Measurements from ENCODE around the gene ABCA9.

Gene ABCA9

DNA sequence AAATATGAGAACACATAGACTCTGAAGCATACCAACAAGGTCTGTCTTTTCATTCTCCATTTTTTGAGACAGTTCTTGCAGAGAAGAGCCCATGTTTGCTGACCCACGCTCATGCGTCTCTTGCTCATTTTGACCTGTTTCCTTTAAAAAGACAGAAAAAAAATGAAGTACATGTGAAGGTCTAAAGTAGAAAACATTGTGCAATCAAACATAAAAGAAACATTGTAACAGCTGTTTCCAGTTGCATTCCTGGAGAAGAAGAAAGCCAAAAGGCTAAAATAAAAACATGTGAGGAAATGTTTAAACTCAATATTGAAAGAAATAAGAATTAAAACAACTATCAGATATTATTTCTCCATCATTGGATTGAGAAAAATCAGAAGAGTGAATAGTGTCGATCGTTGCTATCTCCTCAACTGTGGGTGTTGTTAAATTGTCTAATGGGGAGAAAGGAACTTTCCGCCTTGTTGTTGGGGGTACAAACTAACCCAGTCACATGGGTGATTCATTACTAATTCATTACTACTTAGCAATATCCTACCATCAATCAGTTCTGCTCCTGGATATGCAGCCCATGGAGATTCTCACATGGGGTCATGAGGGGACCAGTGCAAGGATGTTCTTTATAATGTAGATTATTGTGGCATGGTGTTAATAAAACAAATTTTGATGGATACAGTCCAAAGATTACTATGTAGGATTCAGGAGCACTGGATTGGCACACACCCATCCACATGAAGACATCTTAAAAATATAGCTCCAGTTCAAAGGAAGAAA is 9.5 kb downstream of the ABCA9 start:
- Histone ChIP-seq H3K4me3 (ENCODE audit: low read depth in 1 of 2, low read length in 2 of 2) (no peak overlapping the region), H3K9ac (ENCODE audit: low read length) (no peak overlapping the region), H3K9me3 (ENCODE audit: low read length) (no peaks in the 10 kb centered on the region), H3K36me3 (ENCODE audit: insufficient read depth, low read length) (no peaks in the 10 kb centered on the region), H3K27me3 (ENCODE audit: control insufficient read depth in 1 of 2, insufficient read depth in 2 of 2, low read length in 2 of 2) (no peaks in the 10 kb centered on the region), H3K27ac (ENCODE audit: low read depth, low read length) (no peak overlapping the region), H3K4me1 (ENCODE audit: insufficient read depth, low read length) (no peaks in the 10 kb centered on the region)

DNA sequence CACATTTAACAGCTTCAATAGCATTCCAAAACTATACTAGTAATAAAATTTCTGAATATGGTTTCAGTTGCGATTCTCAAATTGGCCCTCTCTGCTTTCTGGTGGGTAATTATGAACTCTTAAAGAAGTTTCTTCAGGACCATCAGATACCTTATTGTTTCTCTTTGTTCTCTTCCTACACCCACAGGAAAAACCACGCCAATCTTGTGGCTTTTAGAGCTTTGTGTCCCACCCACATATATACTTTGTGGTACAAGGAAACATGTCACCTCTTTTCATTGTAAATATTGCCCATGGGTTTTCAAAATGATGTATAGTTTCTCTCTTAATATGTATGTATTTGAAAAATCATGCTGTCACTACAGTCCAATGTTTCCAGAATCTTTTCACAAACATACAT is 12.1 kb downstream of the ABCA9 start:
- Histone ChIP-seq H3K9me3 (ENCODE audit: low read length) (no peaks in the 10 kb centered on the region), H3K27me3 (ENCODE audit: control insufficient read depth in 1 of 2, insufficient read depth in 2 of 2, low read length in 2 of 2) (no peaks in the 10 kb centered on the region), H3K4me3 (ENCODE audit: low read depth in 1 of 2, low read length in 2 of 2) (no peak overlapping the region), H3K9ac (ENCODE audit: low read length) (no peak overlapping the region), H3K4me1 (ENCODE audit: insufficient read depth, low read length) (no peaks in the 10 kb centered on the region), H3K36me3 (ENCODE audit: insufficient read depth, low read length) (no peaks in the 10 kb centered on the region), H3K27ac (ENCODE audit: low read depth, low read length) (no peak overlapping the region)

DNA sequence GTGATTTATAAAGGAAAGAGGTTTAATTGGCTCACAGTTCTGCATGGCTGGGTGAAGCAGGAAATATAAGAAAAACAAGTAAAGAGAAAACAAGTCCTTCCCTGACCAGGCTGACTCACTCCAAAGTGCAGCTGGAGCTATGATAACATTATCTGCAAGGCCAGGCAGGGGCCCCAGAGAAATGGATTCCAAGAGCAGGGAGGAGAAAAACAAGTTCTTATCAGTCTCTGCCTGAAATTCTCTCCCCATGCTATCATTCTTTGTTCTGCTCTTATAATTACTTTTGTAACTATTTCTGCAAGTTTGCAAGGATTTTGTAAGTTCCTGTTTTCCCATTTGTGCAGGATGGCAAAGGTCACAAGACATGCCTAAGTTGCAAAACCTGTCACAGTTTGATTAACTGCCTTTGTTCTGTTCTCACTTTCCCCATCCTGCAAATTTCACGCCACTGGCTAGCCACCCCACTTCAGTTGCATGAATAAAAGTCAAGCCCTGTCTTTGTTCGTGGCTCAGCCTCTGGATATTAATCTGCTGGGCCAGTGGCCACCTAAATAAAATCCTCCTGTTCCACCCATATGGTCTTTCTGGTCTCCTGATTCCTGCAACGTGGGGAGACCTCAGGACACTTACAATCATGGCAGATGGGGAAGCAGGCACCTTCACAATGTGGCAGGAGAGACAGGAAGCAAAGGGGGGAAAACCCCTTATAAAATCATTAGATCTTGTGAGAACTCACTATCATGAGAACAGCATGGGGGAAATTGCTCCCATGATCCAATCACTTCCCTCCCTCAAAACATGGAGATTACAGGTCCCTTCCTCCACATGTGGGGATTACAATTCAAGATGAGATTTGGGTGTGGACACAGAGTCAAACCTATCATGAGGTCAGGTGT is 13.1 kb downstream of the ABCA9 start:
- H3K4me1 ChIP-seq (ENCODE audit: insufficient read depth, low read length) = no peaks in the 10 kb centered on the region
- no peak overlapping the region for H3K27ac ChIP-seq (ENCODE audit: low read depth, low read length)
- H3K9me3 ChIP-seq (ENCODE audit: low read length) = no peaks in the 10 kb centered on the region
- no peaks in the 10 kb centered on the region for H3K27me3 ChIP-seq (ENCODE audit: control insufficient read depth in 1 of 2, insufficient read depth in 2 of 2, low read length in 2 of 2)
- H3K36me3 ChIP-seq (ENCODE audit: insufficient read depth, low read length) = peaks cover 4% of the 10 kb centered on the region
- H3K9ac ChIP-seq (ENCODE audit: low read length) = no peak overlapping the region
- H3K4me3 ChIP-seq (ENCODE audit: low read depth in 1 of 2, low read length in 2 of 2) = no peak overlapping the region

DNA sequence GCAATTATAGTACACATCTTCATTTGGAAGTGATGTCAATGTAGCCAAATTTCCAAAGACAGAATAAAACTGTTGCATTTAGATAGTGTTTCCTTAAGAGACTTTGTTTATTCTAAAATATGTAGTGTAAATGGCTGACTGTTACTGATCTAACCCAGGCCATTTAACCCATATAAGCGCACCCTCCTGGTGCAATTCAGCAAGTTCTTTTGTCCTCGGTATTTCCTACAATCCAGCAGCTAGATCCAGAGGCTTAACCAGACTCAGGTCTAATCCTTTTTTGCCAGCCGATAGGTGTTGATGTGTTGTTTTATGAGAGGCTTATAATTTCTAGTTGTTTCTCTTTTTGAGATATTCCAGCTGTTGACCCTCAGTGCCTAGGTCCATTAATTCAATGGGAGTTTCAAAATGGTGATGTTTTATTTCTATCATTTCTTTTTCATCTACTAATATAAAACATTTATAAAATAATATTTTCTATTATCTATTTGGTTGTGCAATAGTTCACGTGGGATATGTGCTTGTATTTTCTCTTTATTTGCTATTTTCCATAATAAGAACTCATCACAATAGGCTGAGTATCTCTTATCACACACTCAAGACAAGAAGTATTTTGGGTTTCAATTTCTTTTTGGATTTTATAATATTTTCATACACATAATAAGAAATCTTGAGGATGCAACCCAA is 14.5 kb downstream of the ABCA9 start:
- H3K27me3 ChIP-seq (ENCODE audit: control insufficient read depth in 1 of 2, insufficient read depth in 2 of 2, low read length in 2 of 2) = no peaks in the 10 kb centered on the region
- H3K9ac ChIP-seq (ENCODE audit: low read length) = no peak overlapping the region
- no peaks in the 10 kb centered on the region for H3K4me1 ChIP-seq (ENCODE audit: insufficient read depth, low read length)
- H3K9me3 ChIP-seq (ENCODE audit: low read length) = no peaks in the 10 kb centered on the region
- H3K4me3 ChIP-seq (ENCODE audit: low read depth in 1 of 2, low read length in 2 of 2) = no peak overlapping the region
- H3K27ac ChIP-seq (ENCODE audit: low read depth, low read length) = no peak overlapping the region
- peaks cover 4% of the 10 kb centered on the region for H3K36me3 ChIP-seq (ENCODE audit: insufficient read depth, low read length)

DNA sequence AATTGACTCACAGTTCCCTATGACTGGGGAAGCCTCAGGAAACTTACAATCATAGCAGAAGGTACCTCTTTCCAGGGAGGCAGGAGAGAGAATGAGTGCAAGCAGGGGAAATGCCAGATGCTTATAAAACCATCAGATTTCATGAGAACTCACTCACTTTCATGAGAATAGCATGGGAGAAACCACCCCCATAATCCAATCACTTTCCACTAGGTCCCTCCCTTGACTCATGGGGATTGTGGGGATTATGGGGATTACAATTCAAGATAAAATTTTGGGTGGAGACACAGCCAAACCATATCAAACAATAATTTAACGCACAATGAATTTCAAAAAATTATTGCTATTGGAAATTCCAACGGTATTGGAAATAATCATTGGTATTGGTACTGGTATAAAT is 15.1 kb downstream of the ABCA9 start:
- Histone ChIP-seq H3K27me3 (ENCODE audit: control insufficient read depth in 1 of 2, insufficient read depth in 2 of 2, low read length in 2 of 2) (no peaks in the 10 kb centered on the region), H3K9ac (ENCODE audit: low read length) (no peak overlapping the region), H3K27ac (ENCODE audit: low read depth, low read length) (no peak overlapping the region), H3K4me1 (ENCODE audit: insufficient read depth, low read length) (no peaks in the 10 kb centered on the region), H3K4me3 (ENCODE audit: low read depth in 1 of 2, low read length in 2 of 2) (no peak overlapping the region), H3K36me3 (ENCODE audit: insufficient read depth, low read length) (peaks cover 4% of the 10 kb centered on the region), H3K9me3 (ENCODE audit: low read length) (no peaks in the 10 kb centered on the region)

DNA sequence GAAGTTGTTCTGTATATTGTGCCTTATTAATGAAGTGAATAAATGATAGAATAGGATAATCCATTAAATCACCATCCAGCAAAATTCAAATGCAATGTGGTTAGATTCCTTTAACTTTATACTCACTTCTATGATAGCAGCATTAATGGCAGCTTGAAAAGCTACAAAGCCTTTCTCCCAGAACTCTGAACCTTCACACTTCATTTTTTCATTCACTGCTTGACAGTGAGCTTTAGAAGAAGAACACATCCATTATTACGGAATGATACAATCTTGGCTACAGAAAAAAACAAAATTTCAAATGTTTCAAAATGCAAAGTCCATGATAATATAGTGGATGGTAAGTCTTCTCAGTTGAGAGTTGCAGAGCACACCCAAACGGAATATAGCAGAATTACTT is 16.4 kb downstream of the ABCA9 start:
- Histone ChIP-seq H3K4me1 (ENCODE audit: insufficient read depth, low read length) (no peaks in the 10 kb centered on the region), H3K27ac (ENCODE audit: low read depth, low read length) (no peak overlapping the region), H3K4me3 (ENCODE audit: low read depth in 1 of 2, low read length in 2 of 2) (no peak overlapping the region), H3K9me3 (ENCODE audit: low read length) (no peaks in the 10 kb centered on the region), H3K36me3 (ENCODE audit: insufficient read depth, low read length) (peaks cover 4% of the 10 kb centered on the region), H3K27me3 (ENCODE audit: control insufficient read depth in 1 of 2, insufficient read depth in 2 of 2, low read length in 2 of 2) (no peaks in the 10 kb centered on the region), H3K9ac (ENCODE audit: low read length) (no peak overlapping the region)

DNA sequence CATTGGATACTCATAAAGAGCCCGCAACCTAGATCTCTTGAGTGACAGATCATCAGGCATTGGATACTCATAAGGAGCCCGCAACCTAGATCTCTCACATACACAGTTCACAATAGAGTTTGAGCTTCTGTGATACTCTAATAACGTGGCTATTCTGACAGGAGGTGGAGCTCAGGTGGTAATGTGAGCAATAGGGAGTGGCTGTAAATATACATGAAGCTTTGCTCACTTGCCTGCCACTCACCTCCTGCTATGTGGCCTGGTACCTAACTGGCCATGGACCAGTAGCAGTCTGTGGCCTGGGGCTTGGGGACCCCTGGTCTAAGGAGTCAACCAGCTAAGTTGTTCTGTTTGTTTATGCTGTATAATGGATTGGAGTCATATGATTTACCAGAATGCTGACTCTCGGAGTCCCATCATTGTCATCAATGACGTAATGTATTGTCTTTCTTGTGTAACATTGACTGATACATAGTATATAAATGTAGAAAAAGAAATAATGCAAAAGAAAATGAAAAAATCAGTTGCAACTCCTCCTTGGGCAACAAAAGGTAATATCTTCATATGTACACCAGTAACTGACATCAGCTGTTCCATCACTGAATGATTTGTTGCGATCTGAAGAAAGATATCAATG is 17.5 kb downstream of the ABCA9 start:
- H3K4me3 ChIP-seq (ENCODE audit: low read depth in 1 of 2, low read length in 2 of 2) = no peak overlapping the region
- H3K9ac ChIP-seq (ENCODE audit: low read length) = no peak overlapping the region
- H3K9me3 ChIP-seq (ENCODE audit: low read length) = no peaks in the 10 kb centered on the region
- peaks cover 4% of the 10 kb centered on the region for H3K36me3 ChIP-seq (ENCODE audit: insufficient read depth, low read length)
- no peaks in the 10 kb centered on the region for H3K27me3 ChIP-seq (ENCODE audit: control insufficient read depth in 1 of 2, insufficient read depth in 2 of 2, low read length in 2 of 2)
- no peak overlapping the region for H3K27ac ChIP-seq (ENCODE audit: low read depth, low read length)
- no peaks in the 10 kb centered on the region for H3K4me1 ChIP-seq (ENCODE audit: insufficient read depth, low read length)

DNA sequence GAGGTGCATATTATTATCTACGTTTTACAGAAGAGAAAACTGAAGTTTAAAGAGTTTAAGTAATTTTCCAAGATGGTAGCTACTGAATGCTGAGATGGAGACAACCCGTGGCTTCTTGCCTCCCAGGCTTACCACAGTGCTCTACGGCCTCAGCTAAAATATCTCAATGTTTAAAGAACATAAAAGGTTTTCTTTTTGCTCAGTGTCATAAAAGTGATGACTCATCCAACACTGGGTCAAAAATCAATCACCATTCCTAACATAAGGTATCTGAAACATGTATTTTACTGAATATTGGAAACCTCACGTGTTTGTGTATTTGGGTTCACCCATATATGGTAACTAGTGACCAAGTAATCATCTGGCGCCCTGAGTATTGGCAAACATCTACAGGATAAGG is 18.4 kb downstream of the ABCA9 start:
- Histone ChIP-seq H3K9me3 (ENCODE audit: low read length) (no peaks in the 10 kb centered on the region), H3K36me3 (ENCODE audit: insufficient read depth, low read length) (peaks cover 4% of the 10 kb centered on the region), H3K4me1 (ENCODE audit: insufficient read depth, low read length) (no peaks in the 10 kb centered on the region), H3K9ac (ENCODE audit: low read length) (no peak overlapping the region), H3K4me3 (ENCODE audit: low read depth in 1 of 2, low read length in 2 of 2) (no peak overlapping the region), H3K27ac (ENCODE audit: low read depth, low read length) (no peak overlapping the region), H3K27me3 (ENCODE audit: control insufficient read depth in 1 of 2, insufficient read depth in 2 of 2, low read length in 2 of 2) (no peaks in the 10 kb centered on the region)

DNA sequence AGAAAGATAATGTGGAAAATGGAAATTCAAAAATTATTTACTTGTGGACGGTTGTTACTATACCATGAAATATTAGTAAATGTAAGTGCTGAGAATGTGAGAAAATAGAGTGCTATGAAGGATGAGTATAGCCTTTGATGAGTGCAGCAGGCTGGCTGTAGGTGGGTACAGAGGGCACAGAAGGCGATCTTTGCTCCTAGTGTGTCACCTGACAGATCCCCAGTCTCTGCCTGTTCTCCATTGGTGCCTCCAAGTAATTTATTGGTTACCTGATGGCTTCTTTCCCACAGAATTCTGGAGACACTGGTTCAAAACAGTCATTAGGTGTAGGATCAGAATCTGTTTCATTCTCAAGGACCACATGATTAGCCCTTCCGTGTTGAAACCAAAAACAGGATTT is 28.9 kb downstream of the ABCA9 start:
- H3K9ac ChIP-seq (ENCODE audit: low read length) = no peak overlapping the region
- no peak overlapping the region for H3K4me3 ChIP-seq (ENCODE audit: low read depth in 1 of 2, low read length in 2 of 2)
- peaks cover 5% of the 10 kb centered on the region for H3K36me3 ChIP-seq (ENCODE audit: insufficient read depth, low read length)
- no peaks in the 10 kb centered on the region for H3K27me3 ChIP-seq (ENCODE audit: control insufficient read depth in 1 of 2, insufficient read depth in 2 of 2, low read length in 2 of 2)
- H3K27ac ChIP-seq (ENCODE audit: low read depth, low read length) = no peak overlapping the region
- no peaks in the 10 kb centered on the region for H3K9me3 ChIP-seq (ENCODE audit: low read length)
- no peaks in the 10 kb centered on the region for H3K4me1 ChIP-seq (ENCODE audit: insufficient read depth, low read length)

DNA sequence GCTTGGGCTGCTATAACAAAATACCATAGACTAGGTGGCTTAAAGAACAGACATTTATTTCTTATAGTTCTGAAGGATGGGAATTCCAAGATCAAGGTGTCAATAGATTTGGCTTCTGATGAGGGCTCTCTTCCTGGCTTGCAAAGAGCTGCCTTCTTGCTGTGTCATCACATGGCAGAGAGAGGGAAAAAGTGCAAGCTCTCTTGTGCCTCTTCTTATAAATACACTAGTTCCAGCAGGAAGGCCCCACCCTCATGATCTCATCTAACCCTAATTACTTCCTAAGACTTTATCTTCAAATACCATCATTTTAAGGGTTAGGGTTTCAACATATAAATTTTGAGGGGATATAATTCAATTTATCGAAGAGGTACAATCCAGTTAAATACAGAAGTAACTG is 30.6 kb downstream of the ABCA9 start:
- no peaks in the 10 kb centered on the region for H3K9me3 ChIP-seq (ENCODE audit: low read length)
- H3K27me3 ChIP-seq (ENCODE audit: control insufficient read depth in 1 of 2, insufficient read depth in 2 of 2, low read length in 2 of 2) = no peaks in the 10 kb centered on the region
- peaks cover 5% of the 10 kb centered on the region for H3K36me3 ChIP-seq (ENCODE audit: insufficient read depth, low read length)
- no peaks in the 10 kb centered on the region for H3K4me1 ChIP-seq (ENCODE audit: insufficient read depth, low read length)
- no peak overlapping the region for H3K27ac ChIP-seq (ENCODE audit: low read depth, low read length)
- H3K4me3 ChIP-seq (ENCODE audit: low read depth in 1 of 2, low read length in 2 of 2) = no peak overlapping the region
- H3K9ac ChIP-seq (ENCODE audit: low read length) = no peak overlapping the region

DNA sequence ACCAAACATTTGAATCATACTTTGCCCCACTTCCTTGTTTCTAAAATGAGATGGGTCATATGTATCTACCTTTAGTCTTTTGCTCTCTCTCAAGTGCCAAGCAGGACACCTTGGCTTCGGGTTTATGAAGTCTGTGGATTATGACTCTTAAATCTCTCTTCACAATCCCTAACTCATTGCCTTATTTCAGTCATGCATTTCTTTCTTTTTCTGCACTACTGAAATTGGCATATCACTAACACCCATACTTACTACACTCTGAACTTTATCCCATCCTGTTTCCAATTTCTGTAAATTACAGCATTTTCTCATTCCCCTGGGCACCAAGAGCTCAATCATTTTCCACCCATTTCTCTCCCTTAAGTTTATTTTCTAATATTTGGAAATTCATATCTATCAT is 42.0 kb downstream of the ABCA9 start:
- H3K36me3 ChIP-seq (ENCODE audit: insufficient read depth, low read length) = peaks cover 3% of the 10 kb centered on the region
- H3K27me3 ChIP-seq (ENCODE audit: control insufficient read depth in 1 of 2, insufficient read depth in 2 of 2, low read length in 2 of 2) = no peaks in the 10 kb centered on the region
- H3K27ac ChIP-seq (ENCODE audit: low read depth, low read length) = no peak overlapping the region
- no peak overlapping the region for H3K4me3 ChIP-seq (ENCODE audit: low read depth in 1 of 2, low read length in 2 of 2)
- H3K9me3 ChIP-seq (ENCODE audit: low read length) = no peaks in the 10 kb centered on the region
- no peak overlapping the region for H3K9ac ChIP-seq (ENCODE audit: low read length)
- H3K4me1 ChIP-seq (ENCODE audit: insufficient read depth, low read length) = no peaks in the 10 kb centered on the region
